HEK293 (cell line): ENCODE data around the gene SWAP70.

Source experiments
- CTCF ChIA-PET: fragments of 350-600 bp; formaldehyde crosslinking; extraction: SDS; loops from one replicate; lab custom pipeline; 2021; ENCODE audit warnings: antibody characterized with exemption; lab: Yijun Ruan, JAX
- POLR2A ChIA-PET: fragments of 300-600 bp; formaldehyde crosslinking; extraction: SDS; loops from one replicate; lab custom pipeline; 2020; ENCODE audit warnings: antibody characterized with exemption, inconsistent platforms; lab: Yijun Ruan, JAX
- H3K27ac ChIP-seq: fragments of 200-500 bp; sonication (Bioruptor generic); 2 replicates; pipeline ENCODE4 v1.5.1; 2014; ENCODE audit warnings: low read depth, low read length, control low read depth, inconsistent platforms; ENCODE audit errors: extremely low read depth
- H3K36me3 ChIP-seq, 2 experiments: fragments of 200-500 bp in 1 of 2; sonication (Bioruptor generic) in 1 of 2; 1 replicate in 1 of 2; 2 replicates in 1 of 2; pipeline ENCODE4 v1.5.1; 2014 to 2017; ENCODE audit warnings: inconsistent platforms in 2 of 2, low read length in 2 of 2; ENCODE audit not compliant: control insufficient read depth in 2 of 2, insufficient read depth in 1 of 2
- H3K4me1 ChIP-seq: fragments of 200-500 bp; sonication (Bioruptor generic); 2 replicates; pipeline ENCODE4 v1.5.1; 2014; ENCODE audit warnings: mild to moderate bottlenecking, low read length, inconsistent platforms; ENCODE audit not compliant: control insufficient read depth, insufficient read depth
- H3K4me3 ChIP-seq: 2 replicates; pipeline ENCODE4 v1.5.1; 2011; ENCODE audit warnings: low read depth, mild to moderate bottlenecking, control low read depth, low read length, moderate library complexity
- H3K9me3 ChIP-seq: fragments of 200-500 bp; sonication (Bioruptor generic); 2 replicates; pipeline ENCODE4 v1.5.1; 2014; ENCODE audit warnings: low read depth, low read length, inconsistent platforms; ENCODE audit not compliant: control insufficient read depth, insufficient read depth
- FEZF1 ChIP-seq: fragments of 450-650 bp; formaldehyde crosslinking; IDR thresholded peaks from 2 replicates; pipeline ENCODE4 v1.5.1; 2016; ENCODE audit warnings: missing biosample characterization, missing genetic modification characterization
- GLI4 ChIP-seq: fragments of 450-650 bp; formaldehyde crosslinking; IDR thresholded peaks from 2 replicates; pipeline ENCODE4 v1.5.1; 2016; ENCODE audit warnings: missing biosample characterization, missing genetic modification characterization
- KLF8 ChIP-seq: fragments of 450-650 bp; formaldehyde crosslinking; IDR thresholded peaks from 2 replicates; pipeline ENCODE4 v1.5.1; 2016; ENCODE audit warnings: missing biosample characterization, missing genetic modification characterization
- SALL2 ChIP-seq: fragments of 450-650 bp; formaldehyde crosslinking; IDR thresholded peaks from 2 replicates; pipeline ENCODE4 v1.5.0; 2017; ENCODE audit warnings: missing biosample characterization, mild to moderate bottlenecking, missing genetic modification characterization, borderline replicate concordance
- ZBTB17 ChIP-seq: fragments of 450-650 bp; formaldehyde crosslinking; IDR thresholded peaks from 2 replicates; pipeline ENCODE4 v1.5.1; 2016; ENCODE audit warnings: missing biosample characterization, missing genetic modification characterization
- ZNF274 ChIP-seq, 2 experiments: fragments of 200-500 bp in 1 of 2; fragments of 450-650 bp in 1 of 2; sonication (Bioruptor generic) in 1 of 2; formaldehyde crosslinking in 1 of 2; IDR thresholded peaks; 2 replicates each; pipeline versions ENCODE4 v1.5.1 to v1.6.1; 2014 to 2016; ENCODE audit warnings: borderline replicate concordance in 1 of 2, inconsistent platforms in 1 of 2, low read length in 1 of 2, missing biosample characterization in 1 of 2, missing genetic modification characterization in 1 of 2
- ZNF292 ChIP-seq: fragments of 450-650 bp; formaldehyde crosslinking; IDR thresholded peaks from 2 replicates; pipeline ENCODE4 v1.5.1; 2016; ENCODE audit warnings: low read depth, missing biosample characterization, missing genetic modification characterization, borderline replicate concordance
- ZNF548 ChIP-seq: fragments of 450-650 bp; formaldehyde crosslinking; IDR thresholded peaks from 2 replicates; pipeline ENCODE4 v1.5.1; 2016; ENCODE audit warnings: missing biosample characterization, missing genetic modification characterization
- ZNF596 ChIP-seq: fragments of 450-650 bp; IDR thresholded peaks from 2 replicates; pipeline ENCODE4 v1.5.0; 2018; ENCODE audit warnings: missing biosample characterization, mild to moderate bottlenecking, missing genetic modification characterization, moderate library complexity
- ZNF610 ChIP-seq: fragments of 450-650 bp; formaldehyde crosslinking; IDR thresholded peaks from 2 replicates; pipeline ENCODE4 v1.5.1; 2016; ENCODE audit warnings: missing biosample characterization, missing genetic modification characterization, borderline replicate concordance
- ZNF707 ChIP-seq: fragments of 450-650 bp; formaldehyde crosslinking; IDR thresholded peaks from 2 replicates; pipeline ENCODE4 v1.5.1; 2016; ENCODE audit warnings: missing biosample characterization, missing genetic modification characterization
- ZNF792 ChIP-seq: fragments of 450-650 bp; formaldehyde crosslinking; IDR thresholded peaks from 2 replicates; pipeline ENCODE4 v1.5.1; 2016; ENCODE audit warnings: missing biosample characterization, missing genetic modification characterization
- ZSCAN23 ChIP-seq: fragments of 450-650 bp; formaldehyde crosslinking; IDR thresholded peaks from 2 replicates; pipeline ENCODE4 v1.5.1; 2016; ENCODE audit warnings: missing biosample characterization, missing genetic modification characterization
- TF ChIP-seq, protein P1 (sequence below): fragments of 450-650 bp; formaldehyde crosslinking; IDR thresholded peaks from 2 replicates; pipeline ENCODE4 v1.5.1; 2016; ENCODE audit warnings: missing biosample characterization, missing genetic modification characterization
- TF ChIP-seq, protein P2 (sequence below): fragments of 450-650 bp; formaldehyde crosslinking; IDR thresholded peaks from 2 replicates; pipeline ENCODE4 v1.5.1; 2016; ENCODE audit warnings: missing biosample characterization, missing genetic modification characterization
- TF ChIP-seq, protein P3 (sequence below): fragments of 450-650 bp; formaldehyde crosslinking; IDR thresholded peaks from 2 replicates; pipeline ENCODE4 v1.5.1; 2016; ENCODE audit warnings: missing biosample characterization, missing genetic modification characterization

The SWAP70 gene

DNA sequence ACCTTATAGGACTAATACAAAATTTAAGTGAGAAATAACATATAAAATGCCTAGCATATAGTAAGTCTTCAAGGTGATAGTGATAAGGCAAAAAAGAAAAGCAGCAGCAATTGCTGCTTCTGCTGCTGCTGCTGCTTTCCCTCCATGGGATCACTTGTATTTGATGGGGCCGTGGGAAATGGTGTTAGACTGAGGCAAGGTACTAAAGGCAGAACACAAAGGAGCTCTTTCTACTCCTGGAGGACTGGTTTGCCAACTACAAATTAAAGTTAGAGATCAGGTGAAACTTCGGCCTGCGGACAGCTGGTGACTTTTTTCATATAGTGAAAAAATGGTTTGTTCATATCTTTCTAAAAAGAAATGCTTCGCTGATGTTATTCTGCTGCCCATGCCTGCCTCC, 46.3 kb downstream of the SWAP70 start:
- CTCF ChIA-PET, result interaction anchor here (0.6 to 0.7 kb wide), 2 partner anchors 20 to 964 kb away, joined by 3 read pairs; no protein-coding TSS in a partner anchor
- Histone ChIP-seq H3K4me3 (no peak overlapping the region), H3K27ac (no peak overlapping the region), H3K9me3 (no peaks in the 10 kb centered on the region)
- TF ChIP-seq, protein P1, sequence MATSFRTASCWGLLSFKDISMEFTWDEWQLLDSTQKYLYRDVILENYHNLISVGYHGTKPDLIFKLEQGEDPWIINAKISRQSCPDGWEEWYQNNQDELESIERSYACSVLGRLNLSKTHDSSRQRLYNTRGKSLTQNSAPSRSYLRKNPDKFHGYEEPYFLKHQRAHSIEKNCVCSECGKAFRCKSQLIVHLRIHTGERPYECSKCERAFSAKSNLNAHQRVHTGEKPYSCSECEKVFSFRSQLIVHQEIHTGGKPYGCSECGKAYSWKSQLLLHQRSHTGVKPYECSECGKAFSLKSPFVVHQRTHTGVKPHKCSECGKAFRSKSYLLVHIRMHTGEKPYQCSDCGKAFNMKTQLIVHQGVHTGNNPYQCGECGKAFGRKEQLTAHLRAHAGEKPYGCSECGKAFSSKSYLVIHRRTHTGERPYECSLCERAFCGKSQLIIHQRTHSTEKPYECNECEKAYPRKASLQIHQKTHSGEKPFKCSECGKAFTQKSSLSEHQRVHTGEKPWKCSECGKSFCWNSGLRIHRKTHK, result no peak
- TF ChIP-seq, all 188 proteins: peak for 0
- Histone ChIP-seq H3K36me3 (peaks cover 0 to 11% of the 10 kb centered on the region in 2 experiments; a peak in 1 of 3 replicates), H3K4me1 (no peaks in the 10 kb centered on the region)
- POLR2A ChIA-PET, result no interaction called here

DNA sequence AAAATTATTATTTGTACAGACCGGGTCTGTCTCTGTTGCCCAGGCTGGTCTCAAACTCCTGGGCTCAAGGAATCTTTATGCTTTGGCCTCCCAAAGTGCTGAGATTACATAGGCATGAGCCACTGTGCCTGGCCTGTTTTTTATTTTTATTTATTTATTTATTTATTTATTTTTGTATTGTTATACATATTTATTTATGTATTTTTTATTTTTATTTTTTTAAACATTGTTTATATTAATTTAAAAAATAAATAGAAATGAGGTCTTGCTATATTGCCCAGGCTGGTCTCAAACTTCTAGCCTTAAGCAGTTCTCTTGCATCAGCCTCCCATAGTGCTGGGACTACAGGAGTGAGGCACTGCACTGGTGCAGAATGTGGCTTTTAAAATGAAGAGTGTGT, 47.0 kb downstream of the SWAP70 start:
- CTCF ChIA-PET, result no interaction called here
- H3K36me3 ChIP-seq, result peaks cover 0 to 17% of the 10 kb centered on the region in 2 experiments; a peak in 1 of 3 replicates
- H3K27ac ChIP-seq, result no peak overlapping the region
- H3K4me3 ChIP-seq, result no peak overlapping the region
- TF ChIP-seq FEZF1 (no peak), ZNF596 (tag by site-specific recombination) (no peak), ZNF610 (no peak)
- POLR2A ChIA-PET, result no interaction called here
- H3K9me3 ChIP-seq, result no peaks in the 10 kb centered on the region
- no peaks in the 10 kb centered on the region for H3K4me1 ChIP-seq

- ChIA-PET POLR2A (no interaction called here), CTCF (no interaction called here)
- Histone ChIP-seq H3K4me1 (no peaks in the 10 kb centered on the region), H3K9me3 (no peaks in the 10 kb centered on the region), H3K36me3 (peaks cover 0 to 18% of the 10 kb centered on the region in 2 experiments; a peak in 1 of 3 replicates), H3K27ac (no peak overlapping the region), H3K4me3 (no peak overlapping the region)
- TF ChIP-seq ZNF548 (tag by site-specific recombination), result no peak
- TF ChIP-seq ZBTB17 (tag by site-specific recombination), result peak; percentile 46; the same call in 1 of the 2 replicates
These were observed 47.8 kb downstream of the SWAP70 start for GRCh38 chr11:9711454-9712307.

GRCh38 chr11:9714272-9714940, 50.5 kb downstream of the SWAP70 start:
- no peaks in the 10 kb centered on the region for H3K4me1 ChIP-seq
- peaks cover 0 to 18% of the 10 kb centered on the region in 2 experiments; a peak in 1 of 3 replicates for H3K36me3 ChIP-seq
- TF ChIP-seq ZNF292 (tag by site-specific recombination), result no peak
- no peak for TF ChIP-seq ZNF707
- TF ChIP-seq, all 188 proteins: peak for 0
- Histone ChIP-seq H3K4me3 (no peak overlapping the region), H3K9me3 (no peaks in the 10 kb centered on the region), H3K27ac (no peak overlapping the region)
- ChIA-PET CTCF (no interaction called here), POLR2A (no interaction called here)

DNA sequence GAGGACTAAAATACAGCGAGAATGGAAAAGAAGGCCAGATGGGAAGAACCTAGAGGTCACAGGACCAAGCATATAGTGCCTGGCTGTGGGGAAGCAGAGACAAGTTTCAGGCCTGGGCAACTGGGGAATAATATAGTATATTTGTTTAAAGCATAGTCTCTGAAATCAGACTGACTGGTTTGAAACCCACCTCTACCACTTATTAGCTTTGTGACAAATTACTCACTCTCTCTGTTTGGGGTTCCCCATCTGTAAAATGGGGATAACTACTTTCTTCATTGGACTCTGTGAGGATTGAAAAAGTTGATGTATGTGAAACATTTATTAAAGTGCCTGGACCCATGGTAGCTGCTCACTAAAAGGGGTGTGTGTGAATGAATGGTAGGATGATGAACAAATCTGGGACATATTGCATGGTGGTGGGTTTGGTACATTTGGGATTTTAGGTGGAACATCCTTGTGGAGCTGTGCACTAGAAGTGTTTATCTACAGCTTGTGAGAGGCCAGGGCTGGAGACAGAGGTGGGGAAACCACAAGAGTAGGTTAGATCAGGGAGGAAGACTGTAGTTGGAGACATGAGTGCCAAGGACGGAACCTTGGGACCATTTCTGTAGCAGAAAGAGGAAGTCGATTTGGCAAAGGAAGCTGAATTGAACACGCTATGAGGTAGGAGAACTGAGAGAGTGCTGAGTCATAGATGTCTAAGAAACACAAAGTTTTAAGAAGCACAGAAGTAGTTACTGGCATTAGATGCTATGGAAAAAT, 52.6 kb downstream of the SWAP70 start:
- ChIA-PET CTCF (interaction anchor here (0.6 to 1.6 kb wide), 4 partner anchors 65 to 141 kb away, joined by 3 to 5 read pairs (median 4); no protein-coding TSS in a partner anchor), POLR2A (no interaction called here)
- H3K4me1 ChIP-seq, result no peaks in the 10 kb centered on the region
- peaks cover 0 to 18% of the 10 kb centered on the region in 2 experiments; a peak in 1 of 3 replicates for H3K36me3 ChIP-seq
- H3K9me3 ChIP-seq, result no peaks in the 10 kb centered on the region
- no peak overlapping the region for H3K27ac ChIP-seq
- no peak overlapping the region for H3K4me3 ChIP-seq
- TF ChIP-seq, protein P2, sequence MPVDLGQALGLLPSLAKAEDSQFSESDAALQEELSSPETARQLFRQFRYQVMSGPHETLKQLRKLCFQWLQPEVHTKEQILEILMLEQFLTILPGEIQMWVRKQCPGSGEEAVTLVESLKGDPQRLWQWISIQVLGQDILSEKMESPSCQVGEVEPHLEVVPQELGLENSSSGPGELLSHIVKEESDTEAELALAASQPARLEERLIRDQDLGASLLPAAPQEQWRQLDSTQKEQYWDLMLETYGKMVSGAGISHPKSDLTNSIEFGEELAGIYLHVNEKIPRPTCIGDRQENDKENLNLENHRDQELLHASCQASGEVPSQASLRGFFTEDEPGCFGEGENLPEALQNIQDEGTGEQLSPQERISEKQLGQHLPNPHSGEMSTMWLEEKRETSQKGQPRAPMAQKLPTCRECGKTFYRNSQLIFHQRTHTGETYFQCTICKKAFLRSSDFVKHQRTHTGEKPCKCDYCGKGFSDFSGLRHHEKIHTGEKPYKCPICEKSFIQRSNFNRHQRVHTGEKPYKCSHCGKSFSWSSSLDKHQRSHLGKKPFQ (tag by site-specific recombination), result no peak
- TF ChIP-seq, protein P3, sequence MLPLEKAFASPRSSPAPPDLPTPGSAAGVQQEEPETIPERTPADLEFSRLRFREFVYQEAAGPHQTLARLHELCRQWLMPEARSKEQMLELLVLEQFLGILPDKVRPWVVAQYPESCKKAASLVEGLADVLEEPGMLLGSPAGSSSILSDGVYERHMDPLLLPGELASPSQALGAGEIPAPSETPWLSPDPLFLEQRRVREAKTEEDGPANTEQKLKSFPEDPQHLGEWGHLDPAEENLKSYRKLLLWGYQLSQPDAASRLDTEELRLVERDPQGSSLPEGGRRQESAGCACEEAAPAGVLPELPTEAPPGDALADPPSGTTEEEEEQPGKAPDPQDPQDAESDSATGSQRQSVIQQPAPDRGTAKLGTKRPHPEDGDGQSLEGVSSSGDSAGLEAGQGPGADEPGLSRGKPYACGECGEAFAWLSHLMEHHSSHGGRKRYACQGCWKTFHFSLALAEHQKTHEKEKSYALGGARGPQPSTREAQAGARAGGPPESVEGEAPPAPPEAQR (tag by site-specific recombination), result no peak
- TF ChIP-seq ZNF792 (no peak), ZNF274 (IDR thresholded peaks at IDR 0.05; ENCODE audit: low read length) (no peak), ZNF274 (tag by site-specific recombination; IDR thresholded peaks at IDR 0.05; ENCODE audit: borderline replicate concordance) (no peak), ZSCAN23 (tag by site-specific recombination) (no peak), KLF8 (no peak), SALL2 (tag by site-specific recombination) (no peak), GLI4 (tag by site-specific recombination) (no peak)
